ENCODE data around the gene ABCA2.

ABCA2 gene

GRCh38 chr9:137021568-137021978 lies 6.5 kb downstream of the ABCA2 start:
- Histone ChIP-seq H3K27me3 (ENCODE audit: control insufficient read depth, insufficient read depth, low read length) (no peaks in the 10 kb centered on the region), H3K4me3 (ENCODE audit: low read depth, low read length) (no peak overlapping the region), H3K9ac (no peak overlapping the region), H3K79me2 (no peaks in the 10 kb centered on the region), H3K27ac (no peak overlapping the region), H3K9me3 (ENCODE audit: control insufficient read depth, low read length) (no peaks in the 10 kb centered on the region), H2AFZ (no peak overlapping the region), H3K4me2 (ENCODE audit: low read length) (no peak overlapping the region), H3K36me3 (ENCODE audit: control insufficient read depth, insufficient read depth, low read length) (no peaks in the 10 kb centered on the region), H3K4me1 (peaks cover 4% of the 10 kb centered on the region)
- no peak for TF ChIP-seq CTCF (IDR thresholded peaks at IDR 0.05)

- TF ChIP-seq CTCF (IDR thresholded peaks at IDR 0.05) = no peak
- no peak overlapping the region for H3K27ac ChIP-seq
- H2AFZ ChIP-seq = no peak overlapping the region
- H3K79me2 ChIP-seq = no peaks in the 10 kb centered on the region
- H3K4me3 ChIP-seq (ENCODE audit: low read depth, low read length) = no peak overlapping the region
- H3K9ac ChIP-seq = no peak overlapping the region
- H3K4me1 ChIP-seq = peaks cover 1% of the 10 kb centered on the region
- H3K4me2 ChIP-seq (ENCODE audit: low read length) = no peak overlapping the region
- H3K36me3 ChIP-seq (ENCODE audit: control insufficient read depth, insufficient read depth, low read length) = no peaks in the 10 kb centered on the region
- no peaks in the 10 kb centered on the region for H3K9me3 ChIP-seq (ENCODE audit: control insufficient read depth, low read length)
- no peaks in the 10 kb centered on the region for H3K27me3 ChIP-seq (ENCODE audit: control insufficient read depth, insufficient read depth, low read length)
Observed at GRCh38 chr9:137020771-137021567, 7.1 kb downstream of the ABCA2 start.

GRCh38 chr9:137019891-137020683 lies 8.0 kb downstream of the ABCA2 start:
- no peak overlapping the region for H3K4me3 ChIP-seq (ENCODE audit: low read depth, low read length)
- H2AFZ ChIP-seq = no peak overlapping the region
- H3K4me1 ChIP-seq = no peaks in the 10 kb centered on the region
- no peaks in the 10 kb centered on the region for H3K79me2 ChIP-seq
- H3K27ac ChIP-seq = no peak overlapping the region
- TF ChIP-seq CTCF (IDR thresholded peaks at IDR 0.05) = no peak
- H3K9ac ChIP-seq = no peak overlapping the region
- H3K9me3 ChIP-seq (ENCODE audit: control insufficient read depth, low read length) = no peaks in the 10 kb centered on the region
- H3K27me3 ChIP-seq (ENCODE audit: control insufficient read depth, insufficient read depth, low read length) = no peaks in the 10 kb centered on the region
- H3K36me3 ChIP-seq (ENCODE audit: control insufficient read depth, insufficient read depth, low read length) = no peaks in the 10 kb centered on the region
- no peak overlapping the region for H3K4me2 ChIP-seq (ENCODE audit: low read length)

GRCh38 chr9:137018761-137019559 lies 9.1 kb downstream of the ABCA2 start:
- H3K9me3 ChIP-seq (ENCODE audit: control insufficient read depth, low read length) = no peaks in the 10 kb centered on the region

More at GRCh38 chr9:137018761-137019559, 9.1 kb downstream of the ABCA2 start:
- Histone ChIP-seq H3K4me3 (ENCODE audit: low read depth, low read length) (no peak overlapping the region), H3K4me2 (ENCODE audit: low read length) (no peak overlapping the region), H3K4me1 (no peaks in the 10 kb centered on the region), H3K79me2 (no peaks in the 10 kb centered on the region), H3K27ac (no peak overlapping the region), H3K27me3 (ENCODE audit: control insufficient read depth, insufficient read depth, low read length) (no peaks in the 10 kb centered on the region), H3K36me3 (ENCODE audit: control insufficient read depth, insufficient read depth, low read length) (no peaks in the 10 kb centered on the region), H3K9ac (no peak overlapping the region), H2AFZ (no peak overlapping the region)
- TF ChIP-seq CTCF (IDR thresholded peaks at IDR 0.05) = no peak

Measured in parathyroid adenoma (tissue), 2 donors.